Testis (tissue), 2 donors: ENCODE measurements around the gene PSTPIP1.

Experiments used
- CTCF ChIP-seq, 3 experiments: fragments of 450-650 bp in 2 of 3; fragments of 200-600 bp in 1 of 3; sonication (generic) in 1 of 3; IDR thresholded peaks; one replicate each; pipeline ENCODE4 v1.5.1; 2016 to 2019; ENCODE audit warnings: antibody characterized with exemption in 3 of 3, mild to moderate bottlenecking in 2 of 3, moderate library complexity in 1 of 3
- POLR2A ChIP-seq: fragments of 450-650 bp; IDR thresholded peaks from one replicate; pipeline ENCODE4 v1.6.1; 2017; ENCODE audit warnings: antibody characterized with exemption, mild to moderate bottlenecking, moderate library complexity

GRCh38 chr15:76967067-76967466, 27.9 kb upstream of the PSTPIP1 start:
- TF ChIP-seq CTCF (IDR thresholded peaks at IDR 0.05): no peak
- TF ChIP-seq POLR2A: no peak
